Neuronal stem cell (in vitro differentiated cells): Measurements from ENCODE around the gene FOXA1. TPM values are rescaled to one million over a fixed set of nuclear protein-coding genes. Genes with fewer than 3 reads are reported as not detected.

ENCODE experiments used
- DNase-seq: peaks from one replicate; pipeline ENCODE4 v3.0.0-alpha.2; 2013; ENCODE audit warnings: low spot score
- H2AFZ ChIP-seq: one replicate; pipeline ENCODE4 v1.6.1; 2013; ENCODE audit warnings: mild to moderate bottlenecking, low read length, inconsistent platforms
- H2AK5ac ChIP-seq: 2 replicates; pipeline ENCODE4 v1.6.1; 2013; ENCODE audit warnings: low read depth, mild to moderate bottlenecking, inconsistent platforms, low read length, moderate library complexity, mixed read lengths
- H2BK120ac ChIP-seq: 2 replicates; pipeline ENCODE4 v1.6.1; 2013; ENCODE audit warnings: low read depth, mild to moderate bottlenecking, inconsistent platforms, low read length, moderate library complexity, mixed read lengths
- H2BK12ac ChIP-seq: one replicate; pipeline ENCODE4 v1.6.1; 2013; ENCODE audit warnings: low read length, inconsistent platforms
- H2BK15ac ChIP-seq: 2 replicates; pipeline ENCODE4 v1.6.1; 2013; ENCODE audit warnings: mild to moderate bottlenecking, low read length, inconsistent platforms, mixed read lengths
- H2BK5ac ChIP-seq: one replicate; pipeline ENCODE4 v1.6.1; 2013; ENCODE audit warnings: inconsistent platforms, mild to moderate bottlenecking, low read length, moderate library complexity
- H3K14ac ChIP-seq: one replicate; pipeline ENCODE4 v1.6.1; 2013; ENCODE audit warnings: low read length, inconsistent platforms
- H3K18ac ChIP-seq: 2 replicates; pipeline ENCODE4 v1.6.1; 2013; ENCODE audit warnings: low read length, inconsistent platforms
- H3K23ac ChIP-seq: 2 replicates; pipeline ENCODE4 v1.6.1; 2013; ENCODE audit warnings: low read depth, mild to moderate bottlenecking, mixed read lengths, low read length, inconsistent platforms; ENCODE audit not compliant: poor library complexity
- H3K27ac ChIP-seq: replicated peaks from 3 replicates; pipeline ENCODE4 v1.5.1; 2013; ENCODE audit warnings: low read length, inconsistent platforms
- H3K27me3 ChIP-seq, 3 experiments: 2 replicates each; pipeline ENCODE4 v1.6.1; 2013; ENCODE audit warnings: low read length in 3 of 3, mild to moderate bottlenecking in 2 of 3, inconsistent platforms in 1 of 3, low read depth in 1 of 3, mixed read lengths in 1 of 3, moderate library complexity in 1 of 3; ENCODE audit not compliant: control insufficient read depth in 3 of 3, insufficient read depth in 3 of 3
- H3K36me3 ChIP-seq, 2 donors: replicated peaks in 1 of 2; 2 replicates each; pipeline ENCODE4 v1.6.1; 2013; ENCODE audit warnings: low read length in 2 of 2; ENCODE audit not compliant: control insufficient read depth in 2 of 2, insufficient read depth in 2 of 2
- H3K4ac ChIP-seq: 2 replicates; pipeline ENCODE4 v1.6.1; 2013; ENCODE audit warnings: inconsistent platforms, mild to moderate bottlenecking, low read length, moderate library complexity
- H3K4me1 ChIP-seq, 2 donors: 1 replicate in 1 of 2; 2 replicates in 1 of 2; pipeline ENCODE4 v1.6.1; 2013; ENCODE audit warnings: low read length in 2 of 2, low read depth in 1 of 2; ENCODE audit not compliant: control insufficient read depth in 2 of 2, insufficient read depth in 1 of 2
- H3K4me2 ChIP-seq: one replicate; pipeline ENCODE4 v1.6.1; 2013; ENCODE audit warnings: mild to moderate bottlenecking, low read length, inconsistent platforms; ENCODE audit not compliant: insufficient read depth, poor library complexity, severe bottlenecking
- H3K4me3 ChIP-seq, 2 donors: 2 replicates each; pipeline ENCODE4 v1.5.1; 2013; ENCODE audit warnings: low read length in 2 of 2, mild to moderate bottlenecking in 2 of 2, inconsistent platforms in 1 of 2, moderate library complexity in 1 of 2
- H3K79me1 ChIP-seq: one replicate; pipeline ENCODE4 v1.6.1; 2013; ENCODE audit warnings: low read depth, mild to moderate bottlenecking, inconsistent platforms, low read length, moderate library complexity
- H3K9ac ChIP-seq: one replicate; pipeline ENCODE4 v1.6.1; 2013; ENCODE audit warnings: mild to moderate bottlenecking, low read depth, low read length, inconsistent platforms; ENCODE audit not compliant: poor library complexity
- H3K9me3 ChIP-seq, 2 donors: replicated peaks in 1 of 2; 2 replicates each; pipeline versions ENCODE3 to v1.6.1; 2013; ENCODE audit warnings: low read length in 2 of 2, mild to moderate bottlenecking in 2 of 2, inconsistent platforms in 1 of 2, low read depth in 1 of 2, mixed read lengths in 1 of 2, moderate library complexity in 1 of 2; ENCODE audit not compliant: control insufficient read depth in 2 of 2, insufficient read depth in 1 of 2
- H4K8ac ChIP-seq: one replicate; pipeline ENCODE4 v1.6.1; 2013; ENCODE audit warnings: low read depth, mild to moderate bottlenecking, inconsistent platforms, low read length, moderate library complexity
- H4K91ac ChIP-seq: one replicate; pipeline ENCODE4 v1.6.1; 2013; ENCODE audit warnings: low read length, low read depth, mild to moderate bottlenecking, inconsistent platforms; ENCODE audit not compliant: poor library complexity
- WGBS, 2 donors: extraction: QIAGEN DNeasy Blood & Tissue Kit; methylation state at CpG; one replicate each; pipeline ENCODE4 v1.1.7; 2013; ENCODE audit warnings: missing lambda C conversion rate in 2 of 2, mixed read lengths in 1 of 2; ENCODE audit not compliant: insufficient read length in 2 of 2, insufficient replicate concordance in 1 of 2; ENCODE audit errors: extremely low coverage in 2 of 2; 5-methylcytosine and 5-hydroxymethylcytosine counted together
- polyA plus RNA-seq, 2 experiments: library from polyadenylated mRNA; stranded (reverse); fragments of 200-250 nt; gene quantifications; one replicate each; pipeline ENCODE4 v1.2.3, GENCODE V29; 2013

Gene FOXA1
- polyA plus RNA-seq (2013, experiment 1 of 2) = 0.08 TPM
- 0.11 TPM for polyA plus RNA-seq (2013, experiment 2 of 2)

DNA sequence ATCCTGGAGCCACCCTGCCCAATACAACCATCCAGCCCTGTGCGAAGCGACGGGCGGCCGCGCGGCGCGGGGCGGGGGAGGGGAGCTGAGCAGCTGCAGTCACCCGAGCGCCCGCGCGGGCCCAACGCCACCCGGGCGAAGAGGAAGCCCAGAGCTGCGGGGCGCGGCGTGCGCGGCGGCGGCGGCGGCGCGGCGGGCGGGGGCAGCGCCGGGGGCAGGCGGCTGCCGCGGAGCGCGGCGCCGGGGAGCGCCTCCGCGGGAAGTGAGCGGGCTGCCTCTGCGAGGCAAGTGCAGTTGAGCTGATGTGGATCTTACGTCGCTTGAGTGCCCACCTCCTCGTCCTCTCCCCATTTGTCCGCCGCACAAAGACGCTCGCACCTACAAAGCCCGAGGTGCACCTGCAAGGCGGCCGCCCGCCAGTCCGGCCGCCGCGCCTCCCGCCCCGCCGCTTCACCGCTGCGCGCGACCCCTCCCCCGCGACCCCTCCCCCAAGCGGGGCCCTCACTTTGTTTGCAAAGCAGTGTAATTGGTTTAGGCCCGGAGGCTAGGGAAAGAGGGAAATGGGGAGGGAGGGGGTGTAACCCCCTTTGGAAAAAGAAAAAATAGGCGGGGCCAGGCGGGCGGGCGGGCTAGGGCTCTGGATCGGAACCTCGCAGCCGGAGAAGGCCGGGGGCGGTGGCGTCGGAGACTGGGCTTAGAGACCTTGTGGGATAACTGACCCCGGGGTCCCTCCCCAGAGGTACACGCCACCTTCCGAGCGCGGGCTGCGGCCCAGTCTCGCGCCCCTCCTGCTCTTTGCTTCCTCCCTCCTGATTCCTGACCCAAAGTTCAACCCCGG lies at the start of gene FOXA1, which contains the start of gene TTC6:
Gene FOXA1 (minus strand): TSS at position 279 of the 838 bp plus-strand sequence. CDS start 277 bp downstream, at position 2.
Gene TTC6 (plus strand): TSS at position 659 of the 838 bp plus-strand sequence. CDS start 26,436 bp downstream, outside the sequence.
- no peak within 1 kb of the TSS for H2BK5ac ChIP-seq
- peak within 1 kb of the TSS; percentile 42 to 72 for H3K4me3 ChIP-seq
- peaks cover 42 to 98% (median 91%) of the 10 kb centered on the region in 3 experiments for H3K27me3 ChIP-seq
- H2BK12ac ChIP-seq = no peak within 1 kb of the TSS
- WGBS, 2 donors = no CpG with 5 or more reads among the region's 92 CpGs
- peaks cover 4 to 12% of the 10 kb centered on the region in 2 donors for H3K4me1 ChIP-seq
- no peak within 1 kb of the TSS for H3K27ac ChIP-seq
- no peak within 1 kb of the TSS for H3K9ac ChIP-seq
- no peak within 1 kb of the TSS for H3K23ac ChIP-seq
- peak within 1 kb of the TSS; percentile 96 for H3K4me2 ChIP-seq
- no peak within 1 kb of the TSS for H2BK120ac ChIP-seq
- no peak within 1 kb of the TSS for H3K4ac ChIP-seq
- H4K91ac ChIP-seq = no peak within 1 kb of the TSS
- peak; percentile 41 for DNase-seq
- H3K14ac ChIP-seq = peak within 1 kb of the TSS; percentile 38
- H3K18ac ChIP-seq = peak within 1 kb of the TSS; percentile 80
- H2AK5ac ChIP-seq = no peak within 1 kb of the TSS
- peak within 1 kb of the TSS; percentile 88 for H2AFZ ChIP-seq
- H3K9me3 ChIP-seq = no peaks in the 10 kb centered on the region
- peak within 1 kb of the TSS; percentile 37 for H2BK15ac ChIP-seq
- no peak within 1 kb of the TSS for H4K8ac ChIP-seq
- peaks cover 4% of the 10 kb centered on the region for H3K79me1 ChIP-seq
- no peaks in the 10 kb centered on the region for H3K36me3 ChIP-seq

GRCh38 chr14:37643701-37644100 lies 48.7 kb upstream of the FOXA1 start:
- no CpG with 5 or more reads among the region's 4 CpGs for WGBS, 2 donors
- H3K4me3 ChIP-seq = no peak overlapping the region

GRCh38 chr14:37642125-37642524 lies 47.1 kb upstream of the FOXA1 start:
- H3K18ac ChIP-seq = no peak overlapping the region
- no peak overlapping the region for H3K4me2 ChIP-seq
- no peak overlapping the region for H4K8ac ChIP-seq
- H3K4ac ChIP-seq = no peak overlapping the region
- no CpG with 5 or more reads among the region's 3 CpGs for WGBS, 2 donors
- H2BK15ac ChIP-seq = no peak overlapping the region
- no peaks in the 10 kb centered on the region for H3K4me1 ChIP-seq
- no peak overlapping the region for H2AK5ac ChIP-seq
- H2BK12ac ChIP-seq = no peak overlapping the region
- H3K23ac ChIP-seq = no peak overlapping the region
- no peak overlapping the region for H3K4me3 ChIP-seq
- H2BK5ac ChIP-seq = no peak overlapping the region
- no peaks in the 10 kb centered on the region for H3K36me3 ChIP-seq
- H3K79me1 ChIP-seq = no peaks in the 10 kb centered on the region
- no peak overlapping the region for H4K91ac ChIP-seq
- H3K27ac ChIP-seq = no peak overlapping the region
- no peaks in the 10 kb centered on the region for H3K27me3 ChIP-seq
- H2AFZ ChIP-seq = no peak overlapping the region
- H3K9me3 ChIP-seq = no peaks in the 10 kb centered on the region
- H3K9ac ChIP-seq = no peak overlapping the region
- H2BK120ac ChIP-seq = no peak overlapping the region
- no peak for DNase-seq
- no peak overlapping the region for H3K14ac ChIP-seq

More at GRCh38 chr14:37643701-37644100, 48.7 kb upstream of the FOXA1 start:
- no peak overlapping the region for H2BK5ac ChIP-seq
- no peaks in the 10 kb centered on the region for H3K36me3 ChIP-seq
- H3K23ac ChIP-seq = no peak overlapping the region
- H3K9ac ChIP-seq = no peak overlapping the region
- H3K4me2 ChIP-seq = no peak overlapping the region
- no peak overlapping the region for H4K91ac ChIP-seq
- no peak overlapping the region for H2BK120ac ChIP-seq
- no peak for DNase-seq
- no peak overlapping the region for H3K27ac ChIP-seq
- H3K18ac ChIP-seq = no peak overlapping the region
- no peak overlapping the region for H2AK5ac ChIP-seq
- no peak overlapping the region for H2AFZ ChIP-seq
- H4K8ac ChIP-seq = no peak overlapping the region
- H3K9me3 ChIP-seq = no peaks in the 10 kb centered on the region
- H3K79me1 ChIP-seq = no peaks in the 10 kb centered on the region
- H3K14ac ChIP-seq = no peak overlapping the region
- no peak overlapping the region for H2BK12ac ChIP-seq
- H3K27me3 ChIP-seq = no peaks in the 10 kb centered on the region
- H2BK15ac ChIP-seq = no peak overlapping the region
- H3K4ac ChIP-seq = no peak overlapping the region
- H3K4me1 ChIP-seq = no peaks in the 10 kb centered on the region

DNA sequence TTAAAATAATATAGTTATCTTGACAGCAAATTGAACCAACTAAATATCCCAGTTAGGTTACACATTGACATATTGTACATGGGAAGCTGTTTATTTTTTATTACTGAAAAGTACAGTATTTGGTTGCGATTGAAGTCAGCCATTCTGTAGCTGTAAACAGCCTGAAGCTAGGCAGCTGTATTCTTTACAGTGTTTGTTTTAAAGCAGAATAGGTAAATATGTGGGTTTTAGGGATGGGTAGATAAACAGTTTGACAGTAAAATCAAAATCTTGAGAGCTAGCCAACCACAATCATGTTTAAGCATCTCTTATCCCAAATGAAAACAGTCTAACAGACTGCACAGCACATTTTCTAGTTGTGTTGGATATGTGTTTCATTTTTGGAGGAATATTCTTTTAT lies 46.1 kb upstream of the FOXA1 start:
- no peak overlapping the region for H3K14ac ChIP-seq
- no peak overlapping the region for H2BK5ac ChIP-seq
- no peak for DNase-seq
- H3K9ac ChIP-seq = no peak overlapping the region
- H3K27me3 ChIP-seq = no peaks in the 10 kb centered on the region
- H2BK15ac ChIP-seq = no peak overlapping the region
- H3K36me3 ChIP-seq = no peaks in the 10 kb centered on the region
- no peak overlapping the region for H3K27ac ChIP-seq
- no peaks in the 10 kb centered on the region for H3K4me1 ChIP-seq
- no peak overlapping the region for H2BK12ac ChIP-seq
- H2BK120ac ChIP-seq = no peak overlapping the region
- no peak overlapping the region for H3K23ac ChIP-seq
- no peaks in the 10 kb centered on the region for H3K9me3 ChIP-seq
- WGBS, 2 donors = no CpG with 5 or more reads among the region's 1 CpG
- no peak overlapping the region for H3K4me3 ChIP-seq
- H2AFZ ChIP-seq = no peak overlapping the region
- H3K4me2 ChIP-seq = no peak overlapping the region
- H4K8ac ChIP-seq = no peak overlapping the region
- no peak overlapping the region for H2AK5ac ChIP-seq
- no peak overlapping the region for H3K18ac ChIP-seq
- H3K4ac ChIP-seq = no peak overlapping the region
- H3K79me1 ChIP-seq = no peaks in the 10 kb centered on the region
- H4K91ac ChIP-seq = no peak overlapping the region
